Calu3 (cell line): Measurements from ENCODE around the gene USP2. TPM values are rescaled to one million over a fixed set of nuclear protein-coding genes. Genes with fewer than 3 reads are reported as not detected.

Experiments
- BruUV-seq: library from RNA; stranded (reverse); fragments of 400-500 nt; replicated peaks from 2 replicates; lab custom pipeline; 2021; lab: Mats Ljungman, UMichigan
- CTCF ChIA-PET: fragments of 300-600 bp; sonication (Branson Sonifier 250); formaldehyde crosslinking; loops from one replicate; lab custom pipeline; 2022; ENCODE audit warnings: antibody characterized with exemption; lab: Charles Lee
- DNase-seq: peaks from one replicate; pipeline ENCODE4 v3.0.0; 2022
- H3K27ac Mint-ChIP-seq: one replicate; pipeline ENCODE4 v1.8.0; 2022; ENCODE audit warnings: mixed read lengths; ENCODE audit not compliant: unreplicated experiment
- H3K27me3 Mint-ChIP-seq: one replicate; pipeline ENCODE4 v1.8.0; 2022; ENCODE audit warnings: mixed read lengths; ENCODE audit not compliant: unreplicated experiment
- H3K36me3 Mint-ChIP-seq: one replicate; pipeline ENCODE4 v1.8.0; 2022; ENCODE audit warnings: mild to moderate bottlenecking, moderate library complexity, mixed read lengths; ENCODE audit not compliant: insufficient read depth, unreplicated experiment
- H3K4me1 Mint-ChIP-seq: one replicate; pipeline ENCODE4 v1.8.0; 2022; ENCODE audit warnings: mild to moderate bottlenecking, low read depth, mixed read lengths; ENCODE audit not compliant: unreplicated experiment
- H3K4me3 Mint-ChIP-seq: one replicate; pipeline ENCODE4 v1.8.0; 2022; ENCODE audit warnings: mild to moderate bottlenecking, low read depth, moderate library complexity, mixed read lengths; ENCODE audit not compliant: unreplicated experiment
- H3K9me3 Mint-ChIP-seq: one replicate; pipeline ENCODE4 v1.8.0; 2022; ENCODE audit warnings: low read depth, mixed read lengths; ENCODE audit not compliant: unreplicated experiment
- CTCF ChIP-seq: fragments of 200-600 bp; IDR thresholded peaks from one replicate; pipeline ENCODE4 v1.8.0; 2022; ENCODE audit warnings: antibody characterized with exemption; ENCODE audit not compliant: unreplicated experiment
- intact Hi-C: fragments of 100-400 bp; cut with micrococcal nuclease; formaldehyde crosslinking; loops from one replicate; pipeline ENCODE4 v1.10.0; 2022; ENCODE audit not compliant: unreplicated experiment
- total RNA-seq: library from RNA; stranded (reverse); gene quantifications from 2 replicates; pipeline ENCODE4 v1.2.3, GENCODE V29; 2022

USP2 gene
- total RNA-seq, 1 experiment from 2014 or later = 1.1 TPM

GRCh38 chr11:119336744-119337469 lies 44.6 kb downstream of the USP2 start:
- BruUV-seq = no TSS peak
- no peak for TF ChIP-seq CTCF
- CTCF ChIA-PET = no interaction called here
- Mint-ChIP-seq H3K9me3 (no peaks in the 10 kb centered on the region), H3K36me3 (peaks cover 42% of the 10 kb centered on the region), H3K27me3 (peaks cover 17% of the 10 kb centered on the region), H3K27ac (peak overlapping the region; percentile 60), H3K4me1 (peaks cover 8% of the 10 kb centered on the region), H3K4me3 (no peak overlapping the region)
- no peak for DNase-seq
- intact Hi-C loops = no loop called here

- no peak for TF ChIP-seq CTCF
- DNase-seq = no peak
- peaks cover 3% of the 10 kb centered on the region for H3K4me1 Mint-ChIP-seq
- intact Hi-C loops = no loop called here
- H3K27me3 Mint-ChIP-seq = peaks cover 13% of the 10 kb centered on the region
- BruUV-seq = no TSS peak
- CTCF ChIA-PET = no interaction called here
- peak overlapping the region; percentile 77 for H3K4me3 Mint-ChIP-seq
- H3K9me3 Mint-ChIP-seq = no peaks in the 10 kb centered on the region
- peaks cover 42% of the 10 kb centered on the region for H3K36me3 Mint-ChIP-seq
- peak overlapping the region; percentile 60 for H3K27ac Mint-ChIP-seq
Observed at GRCh38 chr11:119335655-119336543, 45.6 kb downstream of the USP2 start.

GRCh38 chr11:119335091-119335654 lies 46.3 kb downstream of the USP2 start:
- Mint-ChIP-seq H3K27me3 (peaks cover 13% of the 10 kb centered on the region), H3K36me3 (peaks cover 42% of the 10 kb centered on the region), H3K9me3 (no peaks in the 10 kb centered on the region), H3K27ac (peak overlapping the region; percentile 83), H3K4me3 (peak overlapping the region; percentile 77), H3K4me1 (no peaks in the 10 kb centered on the region)
- CTCF ChIA-PET = no interaction called here
- no peak for TF ChIP-seq CTCF
- no peak for DNase-seq
- intact Hi-C loops = no loop called here
- TSS peak; percentile 76 for BruUV-seq

GRCh38 chr11:119334174-119334930 lies 47.1 kb downstream of the USP2 start, which contains the start of gene RNF26:
RNF26 (plus strand) TSS chr11:119334527; CDS start chr11:119335123, 596 bp downstream.
- peak within 1 kb of the TSS; percentile 77 for H3K4me3 Mint-ChIP-seq
- intact Hi-C loops = no loop called here
- CTCF ChIA-PET = interaction anchor here (0.6 kb wide), 1 partner anchor 193 kb away, joined by 3 read pairs; no protein-coding TSS in a partner anchor

More at GRCh38 chr11:119334174-119334930, 47.1 kb downstream of the USP2 start, which contains the start of gene RNF26:
- peaks cover 42% of the 10 kb centered on the region for H3K36me3 Mint-ChIP-seq
- no peaks in the 10 kb centered on the region for H3K4me1 Mint-ChIP-seq
- no peaks in the 10 kb centered on the region for H3K9me3 Mint-ChIP-seq
- DNase-seq = peak; percentile 86
- H3K27me3 Mint-ChIP-seq = peaks cover 21% of the 10 kb centered on the region
- no peak for TF ChIP-seq CTCF
- BruUV-seq = no TSS peak
- H3K27ac Mint-ChIP-seq = peak within 1 kb of the TSS; percentile 83
